ENCODE results near the gene STYK1. TPM values are rescaled to one million over a fixed set of nuclear protein-coding genes. Genes with fewer than 3 reads are reported as not detected.

STYK1 gene
- total and polyA plus RNA-seq, 9 of the 15 experiments (the other 6 are each of a cell fraction or from before 2014, with no cell fraction given) = 0.31 to 1.8 (median 0.64) TPM

- TF ChIP-seq SAP30 (IDR thresholded peaks at IDR 0.05; ENCODE audit: borderline replicate concordance, insufficient read depth, low read depth, low read length, poor library complexity, severe bottlenecking) = peak; percentile 72
- TF ChIP-seq HNRNPH1 (optimal IDR thresholded peaks at IDR 0.05; ENCODE audit: low read depth, low read length) = no peak
- TF ChIP-seq ZBTB26 (CRISPR knock-in tag; IDR thresholded peaks at IDR 0.05) = no peak
- no peak for TF ChIP-seq E4F1 (CRISPR knock-in tag; IDR thresholded peaks at IDR 0.05; ENCODE audit: borderline replicate concordance)
- TF ChIP-seq ZNF282 (CRISPR knock-in tag; IDR thresholded peaks at IDR 0.05) = no peak
- no peak for TF ChIP-seq FOXA3 (CRISPR knock-in tag; conservative IDR thresholded peaks at IDR 0.05 in 1 of 2, IDR thresholded peaks at IDR 0.05 in 1 of 2)
- TF ChIP-seq KHSRP (IDR thresholded peaks at IDR 0.05) = peak; percentile 97
- no peak; the same call in 1 of the 2 replicates for TF ChIP-seq EP300 (IDR thresholded peaks at IDR 0.05; ENCODE audit: low read length)
- TF ChIP-seq ZNF77 (CRISPR knock-in tag; IDR thresholded peaks at IDR 0.05) = no peak
- TF ChIP-seq, protein P1, sequence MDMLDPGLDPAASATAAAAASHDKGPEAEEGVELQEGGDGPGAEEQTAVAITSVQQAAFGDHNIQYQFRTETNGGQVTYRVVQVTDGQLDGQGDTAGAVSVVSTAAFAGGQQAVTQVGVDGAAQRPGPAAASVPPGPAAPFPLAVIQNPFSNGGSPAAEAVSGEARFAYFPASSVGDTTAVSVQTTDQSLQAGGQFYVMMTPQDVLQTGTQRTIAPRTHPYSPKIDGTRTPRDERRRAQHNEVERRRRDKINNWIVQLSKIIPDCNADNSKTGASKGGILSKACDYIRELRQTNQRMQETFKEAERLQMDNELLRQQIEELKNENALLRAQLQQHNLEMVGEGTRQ (CRISPR knock-in tag; IDR thresholded peaks at IDR 0.05) = no peak
- peak; percentile 93 for TF ChIP-seq JUND (IDR thresholded peaks at IDR 0.05; ENCODE audit: borderline replicate concordance, low read depth, low read length)
- peak; percentile 90 for TF ChIP-seq JUND (tag; IDR thresholded peaks at IDR 0.05; ENCODE audit: borderline replicate concordance, low read depth, low read length)
- no peak for TF ChIP-seq BCL6 (CRISPR knock-in tag; IDR thresholded peaks at IDR 0.05)
- no peak for TF ChIP-seq ZNF253 (CRISPR knock-in tag; conservative IDR thresholded peaks at IDR 0.05)
- no peak for TF ChIP-seq ZNF589 (CRISPR knock-in tag; IDR thresholded peaks at IDR 0.05; ENCODE audit: low read depth)
- TF ChIP-seq ZNF57 (CRISPR knock-in tag; IDR thresholded peaks at IDR 0.05) = no peak
- no peak for TF ChIP-seq ZNF3 (CRISPR knock-in tag; IDR thresholded peaks at IDR 0.05)
- TF ChIP-seq, protein P2, sequence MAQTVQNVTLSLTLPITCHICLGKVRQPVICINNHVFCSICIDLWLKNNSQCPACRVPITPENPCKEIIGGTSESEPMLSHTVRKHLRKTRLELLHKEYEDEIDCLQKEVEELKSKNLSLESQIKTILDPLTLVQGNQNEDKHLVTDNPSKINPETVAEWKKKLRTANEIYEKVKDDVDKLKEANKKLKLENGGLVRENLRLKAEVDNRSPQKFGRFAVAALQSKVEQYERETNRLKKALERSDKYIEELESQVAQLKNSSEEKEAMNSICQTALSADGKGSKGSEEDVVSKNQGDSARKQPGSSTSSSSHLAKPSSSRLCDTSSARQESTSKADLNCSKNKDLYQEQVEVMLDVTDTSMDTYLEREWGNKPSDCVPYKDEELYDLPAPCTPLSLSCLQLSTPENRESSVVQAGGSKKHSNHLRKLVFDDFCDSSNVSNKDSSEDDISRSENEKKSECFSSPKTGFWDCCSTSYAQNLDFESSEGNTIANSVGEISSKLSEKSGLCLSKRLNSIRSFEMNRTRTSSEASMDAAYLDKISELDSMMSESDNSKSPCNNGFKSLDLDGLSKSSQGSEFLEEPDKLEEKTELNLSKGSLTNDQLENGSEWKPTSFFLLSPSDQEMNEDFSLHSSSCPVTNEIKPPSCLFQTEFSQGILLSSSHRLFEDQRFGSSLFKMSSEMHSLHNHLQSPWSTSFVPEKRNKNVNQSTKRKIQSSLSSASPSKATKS (CRISPR knock-in tag; IDR thresholded peaks at IDR 0.05) = no peak
- TF ChIP-seq TAF1 (IDR thresholded peaks at IDR 0.05; ENCODE audit: control insufficient read depth, extremely low read depth, insufficient read depth, low read length, severe bottlenecking) = peak; percentile 81
- TF ChIP-seq IRF1 (CRISPR knock-in tag; IDR thresholded peaks at IDR 0.05; ENCODE audit: borderline replicate concordance) = no peak
- TF ChIP-seq MEIS2 (IDR thresholded peaks at IDR 0.05; ENCODE audit: partially characterized antibody) = no peak
These were observed 60.4 kb downstream of the STYK1 start, which contains the start of gene MAGOHB (continued) for GRCh38 chr12:10613349-10614055.

Data from K562 (cell line).